Metanephros (tissue), 2 donors: Measurements from ENCODE around the gene PGBD2. TPM values are rescaled to one million over a fixed set of nuclear protein-coding genes. Genes with fewer than 3 reads are reported as not detected.

Experiments
- small RNA-seq: library from RNA; depleted of rRNA; stranded (forward); fragments of <200 nt; gene quantifications from one replicate; pipeline ENCODE3, GENCODE V24; 2014; ENCODE audit warnings: low replicate concordance
- total RNA-seq: library from RNA; depleted of rRNA; stranded (reverse); fragments of >200 nt; gene quantifications from one replicate; pipeline ENCODE4 v1.2.3, GENCODE V29; 2014

The PGBD2 gene
- total RNA-seq = 9.1 TPM

GRCh38 chr1:248906009-248906752 lies at the start of gene PGBD2:
Gene PGBD2, plus strand, starts transcription at chr1:248906235. Its CDS starts 7,628 bp downstream, at chr1:248913863.

GRCh38 chr1:248858891-248859889 lies 46.8 kb upstream of the PGBD2 start, which contains the start of gene ZNF692:
Gene ZNF692, minus strand, starts transcription at chr1:248859085. Its CDS starts 776 bp downstream, at chr1:248858309.

Small RNA genes lying within 50 kb of the gene (small RNA-seq; reads per million reads assigned to genes)
- gene RNU6-1205P = not detected

Other genes with a start within 250 kb of the PGBD2 start
- gene OR14I1, start 203.5 kb upstream of the PGBD2 start, total RNA-seq = not detected
- gene LYPD8, start 150.5 kb upstream of the PGBD2 start, total RNA-seq = not detected
- gene SH3BP5L, start 80.3 kb upstream of the PGBD2 start, total RNA-seq = 22.6 TPM
- gene ZNF672, start 68.0 kb upstream of the PGBD2 start, total RNA-seq = 35.4 TPM
- gene ZNF692, start 47.1 kb upstream of the PGBD2 start, total RNA-seq = 37.7 TPM